Ascending aorta (tissue), 2 donors: ENCODE results near the gene MAP3K21. TPM values are rescaled to one million over a fixed set of nuclear protein-coding genes. Genes with fewer than 3 reads are reported as not detected.

ENCODE experiments used
- DNase-seq, 2 donors: peaks; one replicate each; pipeline ENCODE4 v3.0.0-alpha.2; 2019; ENCODE audit warnings: low spot score in 2 of 2
- H3K27ac ChIP-seq, 2 donors: fragments of 200-600 bp; sonication (generic); one replicate each; pipeline ENCODE4 v1.5.1; 2016 to 2017; ENCODE audit warnings: mild to moderate bottlenecking in 1 of 2
- H3K27me3 ChIP-seq: fragments of 200-600 bp; sonication (generic); one replicate; pipeline ENCODE4 v1.5.1; 2017
- H3K36me3 ChIP-seq, 2 donors: fragments of 200-600 bp; sonication (generic); one replicate each; pipeline ENCODE4 v1.5.1; 2016
- H3K4me1 ChIP-seq, 2 donors: fragments of 200-600 bp; sonication (generic); one replicate each; pipeline ENCODE4 v1.5.1; 2016 to 2017; ENCODE audit warnings: mild to moderate bottlenecking in 1 of 2
- H3K4me3 ChIP-seq, 2 donors: fragments of 200-600 bp; sonication (generic); one replicate each; pipeline ENCODE4 v1.5.1; 2016 to 2017; ENCODE audit warnings: mild to moderate bottlenecking in 1 of 2
- H3K9me3 ChIP-seq, 2 donors: fragments of 200-600 bp; sonication (generic); one replicate each; pipeline ENCODE4 v1.5.1; 2016
- intact Hi-C: fragments of 100-400 bp; cut with DNase I; formaldehyde crosslinking; loops from one replicate; pipeline ENCODE4 v1.15.1; 2023
- total RNA-seq: library from RNA; depleted of rRNA; stranded (reverse); fragments of >200 nt; gene quantifications from one replicate; pipeline ENCODE4 v1.1.0, GENCODE V29; 2016
- TF ChIP-seq, protein P1 (sequence below), 3 experiments: fragments of 200-600 bp in 2 of 3; fragments of 450-650 bp in 1 of 3; sonication (generic) in 2 of 3; IDR thresholded peaks; one replicate each; pipeline ENCODE4 v1.5.1; 2016 to 2019; ENCODE audit warnings: antibody characterized with exemption in 3 of 3, mild to moderate bottlenecking in 1 of 3, moderate library complexity in 1 of 3

The MAP3K21 gene
- total RNA-seq, 1 donor from 2014 or later, result 2.6 TPM

GRCh38 chr1:233433436-233434210 is 106.1 kb downstream of the MAP3K21 start:
- Histone ChIP-seq H3K4me3 (no peak overlapping the region), H3K4me1 (no peaks in the 10 kb centered on the region), H3K36me3 (no peaks in the 10 kb centered on the region), H3K27me3 (no peaks in the 10 kb centered on the region), H3K27ac (no peak overlapping the region), H3K9me3 (no peaks in the 10 kb centered on the region)
- TF ChIP-seq, protein P1, sequence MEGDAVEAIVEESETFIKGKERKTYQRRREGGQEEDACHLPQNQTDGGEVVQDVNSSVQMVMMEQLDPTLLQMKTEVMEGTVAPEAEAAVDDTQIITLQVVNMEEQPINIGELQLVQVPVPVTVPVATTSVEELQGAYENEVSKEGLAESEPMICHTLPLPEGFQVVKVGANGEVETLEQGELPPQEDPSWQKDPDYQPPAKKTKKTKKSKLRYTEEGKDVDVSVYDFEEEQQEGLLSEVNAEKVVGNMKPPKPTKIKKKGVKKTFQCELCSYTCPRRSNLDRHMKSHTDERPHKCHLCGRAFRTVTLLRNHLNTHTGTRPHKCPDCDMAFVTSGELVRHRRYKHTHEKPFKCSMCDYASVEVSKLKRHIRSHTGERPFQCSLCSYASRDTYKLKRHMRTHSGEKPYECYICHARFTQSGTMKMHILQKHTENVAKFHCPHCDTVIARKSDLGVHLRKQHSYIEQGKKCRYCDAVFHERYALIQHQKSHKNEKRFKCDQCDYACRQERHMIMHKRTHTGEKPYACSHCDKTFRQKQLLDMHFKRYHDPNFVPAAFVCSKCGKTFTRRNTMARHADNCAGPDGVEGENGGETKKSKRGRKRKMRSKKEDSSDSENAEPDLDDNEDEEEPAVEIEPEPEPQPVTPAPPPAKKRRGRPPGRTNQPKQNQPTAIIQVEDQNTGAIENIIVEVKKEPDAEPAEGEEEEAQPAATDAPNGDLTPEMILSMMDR (IDR thresholded peaks at IDR 0.05), result no peak
- DNase-seq, result no peak
- intact Hi-C loops, result no loop called here

Other genes starting within 250 kb of the MAP3K21 start
- gene PCNX2, start 32.0 kb upstream of the MAP3K21 start, total RNA-seq, result 13.6 TPM